GM19099 (cell line): Measurements from ENCODE around the gene ACTR3.
A peak's percentile ranks its signal among the peaks of the same experiment; 100 is the strongest.

Source experiments
- POLR2A ChIP-seq: IDR thresholded peaks from 3 replicates; pipeline ENCODE4 v1.6.1; 2011; ENCODE audit warnings: low read depth; ENCODE audit not compliant: insufficient read length; ENCODE audit errors: extremely low read depth

ACTR3 gene

DNA sequence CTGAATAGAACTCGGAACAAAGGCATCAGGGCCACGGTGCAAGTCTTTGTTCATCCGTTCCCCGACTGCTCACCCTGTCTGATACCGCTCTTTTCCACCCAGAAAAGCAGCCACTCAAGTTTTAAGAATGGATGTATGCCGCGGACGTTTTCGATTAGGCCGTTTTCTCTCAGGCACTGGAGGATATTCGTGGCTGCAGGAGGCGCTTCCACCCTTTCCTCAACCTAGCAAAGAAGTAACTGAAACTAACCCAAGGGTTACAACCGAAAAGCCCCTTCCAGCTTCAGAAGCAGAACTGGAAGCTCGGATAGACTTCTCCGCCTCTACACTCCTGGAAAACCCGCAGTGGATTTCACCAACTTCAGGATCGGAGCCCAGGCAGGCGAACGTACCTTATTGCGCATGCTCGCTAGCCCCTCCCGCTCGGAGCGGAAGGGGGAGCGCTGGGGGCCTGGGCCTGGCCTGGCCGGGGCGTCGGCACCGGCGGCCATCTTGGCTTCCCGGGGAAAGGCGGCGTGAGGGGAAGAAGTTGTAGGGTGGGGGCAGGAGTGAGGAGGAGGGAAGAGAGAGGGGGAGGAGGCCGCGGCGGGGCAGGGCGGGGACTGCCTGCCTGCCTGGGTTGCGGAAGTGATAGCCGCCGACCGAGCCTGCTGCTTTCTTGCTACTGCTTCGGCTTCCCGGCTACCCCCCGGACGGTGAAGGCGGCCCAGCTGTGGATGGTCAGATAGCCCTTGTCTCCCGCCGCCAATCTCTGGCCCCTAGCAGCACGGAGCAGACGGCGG is at the start of gene ACTR3:
TSS of gene ACTR3 (plus strand) at position 619 of the 782 bp plus-strand sequence. CDS start 191 bp downstream, outside the sequence.
- peak; percentile 69 for TF ChIP-seq POLR2A

DNA sequence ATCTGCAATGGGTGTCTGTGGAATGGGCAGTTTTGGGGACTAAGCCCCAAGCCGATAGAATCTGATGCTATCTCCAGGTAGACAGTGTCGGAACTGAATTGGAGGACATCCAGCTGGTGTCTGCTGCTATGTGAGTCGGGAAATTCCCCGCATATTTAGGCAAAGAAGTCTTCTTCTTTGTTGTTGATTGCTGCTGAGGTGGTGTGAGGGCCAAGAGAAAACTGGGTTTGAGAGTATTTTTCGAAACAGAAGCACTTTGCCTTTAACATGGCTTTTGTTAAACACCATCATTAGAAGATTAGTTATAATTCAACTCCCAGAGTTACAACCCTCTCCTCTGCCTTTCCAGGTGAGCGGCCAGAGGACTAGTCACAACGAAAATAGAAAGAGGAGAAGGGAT is 49.4 kb upstream of the ACTR3 start:
- TF ChIP-seq POLR2A, result no peak

DNA sequence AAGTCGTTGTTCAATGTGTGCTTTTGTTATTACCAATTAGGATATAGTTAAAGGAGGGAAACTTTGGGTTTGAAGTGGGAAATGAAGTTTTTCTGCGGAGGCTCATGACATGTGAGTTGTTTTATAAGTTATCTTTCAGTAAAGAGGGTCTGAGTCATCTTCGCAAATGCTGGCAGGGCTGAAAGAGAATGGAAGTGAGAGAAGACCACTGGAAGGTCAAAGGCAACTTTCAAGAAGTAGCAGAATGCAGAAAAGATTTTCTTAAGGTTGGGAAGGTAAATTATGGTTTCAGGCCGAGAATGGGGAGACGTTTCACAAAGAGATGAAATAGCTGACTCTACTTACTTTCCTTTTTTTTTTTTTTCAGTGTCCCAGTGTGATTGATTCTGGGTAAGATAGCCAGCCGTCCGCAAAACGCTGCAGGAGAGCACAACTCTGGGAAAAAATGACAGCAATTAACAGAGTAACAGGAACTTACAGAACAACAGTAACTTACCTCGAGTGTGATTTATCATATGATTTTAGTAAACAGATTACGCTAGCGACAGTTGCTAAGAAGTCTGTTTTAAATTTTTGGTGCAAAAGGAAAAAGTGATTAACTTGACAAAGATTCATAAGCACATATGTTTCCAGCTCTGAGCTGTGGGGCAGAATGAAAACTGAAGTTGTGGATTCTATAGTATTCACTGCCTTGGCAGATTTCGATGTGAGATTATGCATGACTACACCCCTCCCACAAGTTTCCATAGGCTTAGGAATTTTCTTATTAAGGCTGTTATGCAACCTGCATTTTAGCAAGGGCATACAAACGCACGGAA is 46.8 kb upstream of the ACTR3 start:
- TF ChIP-seq POLR2A, result no peak

- TF ChIP-seq POLR2A, result no peak
Observed at GRCh38 chr2:113845261-113845660, 44.6 kb upstream of the ACTR3 start.

- TF ChIP-seq POLR2A, result no peak
Observed at GRCh38 chr2:113846429-113846828, 43.5 kb upstream of the ACTR3 start.

GRCh38 chr2:113847144-113847543 is 42.7 kb upstream of the ACTR3 start:
- no peak for TF ChIP-seq POLR2A

- no peak for TF ChIP-seq POLR2A
Observed at GRCh38 chr2:113848758-113849415, 41.0 kb upstream of the ACTR3 start.

- no peak for TF ChIP-seq POLR2A
Observed at GRCh38 chr2:113850687-113851086, 39.2 kb upstream of the ACTR3 start.

DNA sequence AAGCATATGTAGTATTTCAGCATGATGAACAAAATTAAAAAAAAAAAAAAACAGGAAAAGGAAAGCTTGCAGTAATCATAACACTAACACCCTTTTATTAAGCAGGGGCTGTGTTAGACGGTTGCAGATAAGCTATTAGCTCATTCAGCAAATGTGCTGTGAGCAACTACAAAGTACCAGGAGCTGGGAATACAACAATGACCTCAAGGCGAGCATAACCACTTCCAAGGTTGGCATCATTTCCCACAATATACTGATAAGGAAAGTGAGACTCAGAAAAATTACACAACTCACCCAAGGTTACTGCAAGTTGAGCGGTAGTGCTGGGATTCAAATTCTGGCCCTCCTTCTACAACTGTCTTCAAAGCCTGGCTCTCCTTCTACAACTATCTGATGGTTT is 38.2 kb upstream of the ACTR3 start:
- TF ChIP-seq POLR2A, result no peak

- TF ChIP-seq POLR2A, result no peak
Observed at GRCh38 chr2:113854208-113854607, 35.7 kb upstream of the ACTR3 start.

GRCh38 chr2:113854970-113855740 is 34.7 kb upstream of the ACTR3 start:
- no peak for TF ChIP-seq POLR2A

GRCh38 chr2:113857464-113857863 is 32.4 kb upstream of the ACTR3 start:
- TF ChIP-seq POLR2A, result no peak

- no peak for TF ChIP-seq POLR2A
Observed at GRCh38 chr2:113858764-113859163, 31.1 kb upstream of the ACTR3 start.

DNA sequence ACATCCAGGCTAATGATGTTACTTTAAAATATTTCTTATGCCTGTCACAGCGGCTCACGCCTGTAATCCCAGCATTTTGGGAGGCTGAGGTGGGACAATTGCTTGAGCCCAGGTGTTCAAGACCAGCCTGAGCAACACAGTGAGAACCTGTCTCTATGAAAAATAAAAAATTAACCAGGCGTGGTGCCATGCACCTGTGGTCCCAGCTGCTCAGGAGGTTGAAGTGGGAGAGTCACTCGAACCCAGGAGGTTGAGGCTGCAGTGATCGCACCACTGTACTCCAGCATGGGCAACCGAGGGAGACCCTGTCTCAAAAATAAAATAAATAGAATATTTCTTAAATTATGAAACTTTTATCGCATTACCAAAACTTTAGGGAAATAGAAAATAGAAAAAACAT is 28.1 kb upstream of the ACTR3 start:
- TF ChIP-seq POLR2A, result no peak

DNA sequence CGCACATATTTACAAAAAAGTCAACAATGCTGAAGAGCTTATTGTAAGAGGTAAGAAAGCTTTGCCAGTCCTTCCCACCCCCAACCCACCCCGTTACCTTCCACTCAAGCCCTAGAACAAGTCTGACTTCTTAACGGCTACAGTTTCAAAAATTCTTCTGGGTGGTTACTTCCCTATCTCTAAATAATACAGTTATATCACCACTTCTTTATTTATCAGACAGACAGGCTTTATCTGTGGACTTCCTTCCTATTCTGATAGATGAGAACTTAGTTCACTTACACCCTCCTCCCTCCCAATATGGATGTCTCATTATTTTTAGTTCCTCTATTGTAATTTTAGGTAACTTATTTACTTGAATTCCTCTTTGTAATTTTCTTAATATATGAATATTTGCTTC is 26.7 kb upstream of the ACTR3 start:
- no peak for TF ChIP-seq POLR2A
